ENCODE results near the gene MAP2K5.

MAP2K5 gene

DNA sequence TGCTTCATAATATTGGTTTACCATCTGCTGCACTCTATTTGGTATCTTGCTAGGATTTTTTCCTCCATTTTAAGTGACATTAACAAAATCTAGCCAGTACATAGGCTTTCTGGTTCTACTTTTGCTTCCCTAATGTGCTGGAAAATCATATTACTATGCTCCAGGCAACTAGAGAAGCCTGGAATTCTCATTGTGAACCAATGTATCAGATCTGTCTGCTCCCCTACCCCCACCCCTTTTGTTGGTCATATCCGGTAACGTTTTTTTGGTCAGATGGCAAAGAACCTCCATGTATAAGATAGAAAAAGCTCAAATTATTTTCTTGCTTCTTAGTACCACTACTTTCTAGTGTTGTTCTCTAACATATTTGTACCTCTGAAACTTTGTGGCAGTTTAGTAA, 17.1 kb downstream of the MAP2K5 start:
- no peak for DNase-seq (ENCODE audit: low read depth in 2 of 2)

DNA sequence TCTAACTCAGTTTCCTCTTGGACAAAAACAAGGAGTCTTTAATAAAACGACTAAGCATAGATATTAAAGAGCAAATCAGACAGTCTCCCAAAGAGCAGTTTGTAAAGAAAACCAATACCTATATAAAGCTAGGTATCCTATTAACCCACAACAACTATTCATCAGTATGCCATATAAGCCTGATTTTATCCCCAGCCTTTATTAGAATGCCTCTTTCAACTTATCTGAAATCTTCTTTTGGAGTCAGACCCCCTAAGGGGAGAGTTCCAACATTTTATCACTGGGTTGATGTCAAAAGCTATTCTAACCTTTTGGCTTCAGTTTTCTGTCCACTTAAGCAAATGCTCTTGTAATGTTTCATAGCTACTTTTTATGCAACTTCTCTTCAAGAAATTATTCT, 17.8 kb downstream of the MAP2K5 start:
- DNase-seq (ENCODE audit: low read depth in 2 of 2): no peak

DNA sequence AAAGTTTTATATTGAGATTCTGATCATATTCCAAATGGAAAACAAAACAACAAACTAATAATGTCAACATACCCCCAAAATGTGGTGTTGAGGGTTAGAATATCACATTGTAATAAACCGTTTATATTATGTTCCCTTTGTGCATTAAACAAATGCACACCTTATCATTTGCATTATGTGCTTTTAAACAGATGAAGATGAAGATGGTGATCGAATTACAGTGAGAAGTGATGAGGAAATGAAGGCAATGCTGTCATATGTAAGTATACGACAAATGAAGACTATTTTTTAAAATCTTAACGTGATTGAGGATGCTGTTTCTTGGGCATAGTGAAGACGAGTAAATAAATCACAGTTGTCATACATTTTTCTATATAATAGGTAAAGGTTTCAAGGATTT, 20.6 kb downstream of the MAP2K5 start:
- DNase-seq (ENCODE audit: low read depth in 2 of 2): no peak

DNA sequence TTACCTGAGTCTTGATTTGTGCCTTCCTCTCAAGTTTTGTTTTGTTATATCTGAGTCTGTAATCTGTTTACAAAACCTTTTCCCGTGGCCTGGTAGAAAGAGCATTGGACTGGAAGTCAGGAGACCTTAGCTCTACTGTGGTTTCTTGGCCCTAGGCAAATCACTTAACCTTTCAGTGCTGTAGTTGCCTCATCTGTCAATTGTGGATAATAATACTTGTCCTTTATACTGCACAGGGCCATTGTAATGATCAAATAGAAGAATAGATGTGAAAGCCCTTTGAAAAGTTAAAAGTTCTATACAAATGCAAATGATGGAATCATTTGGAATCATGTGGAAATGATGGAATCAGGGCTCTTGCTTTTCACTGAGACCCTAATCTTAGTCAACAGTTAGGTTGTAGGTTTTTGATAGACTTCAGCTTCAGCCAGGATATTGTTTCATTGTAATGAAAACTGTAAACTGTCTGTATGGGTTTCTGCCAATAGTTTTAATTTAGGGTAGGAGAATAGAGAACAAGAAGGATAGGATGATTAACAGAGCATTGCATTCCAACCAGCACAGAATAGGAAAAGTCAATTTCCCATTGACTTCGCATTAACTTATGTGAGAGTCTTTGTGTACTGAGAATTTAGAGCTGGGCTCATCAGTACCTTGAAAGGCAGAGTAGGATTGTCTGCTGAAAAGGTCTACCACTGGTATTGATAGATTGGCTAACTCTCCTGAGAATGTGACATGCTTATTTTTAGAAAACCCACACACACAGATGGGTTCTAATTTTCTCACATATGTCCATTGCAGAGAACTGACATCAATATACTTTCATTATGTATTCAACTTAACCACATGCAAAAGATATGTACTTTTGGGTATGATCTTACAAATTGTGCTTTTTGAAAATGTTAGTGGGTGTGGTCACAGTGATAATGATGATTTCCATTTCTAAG, 21.8 kb downstream of the MAP2K5 start:
- DNase-seq (ENCODE audit: low read depth in 2 of 2): no peak

DNA sequence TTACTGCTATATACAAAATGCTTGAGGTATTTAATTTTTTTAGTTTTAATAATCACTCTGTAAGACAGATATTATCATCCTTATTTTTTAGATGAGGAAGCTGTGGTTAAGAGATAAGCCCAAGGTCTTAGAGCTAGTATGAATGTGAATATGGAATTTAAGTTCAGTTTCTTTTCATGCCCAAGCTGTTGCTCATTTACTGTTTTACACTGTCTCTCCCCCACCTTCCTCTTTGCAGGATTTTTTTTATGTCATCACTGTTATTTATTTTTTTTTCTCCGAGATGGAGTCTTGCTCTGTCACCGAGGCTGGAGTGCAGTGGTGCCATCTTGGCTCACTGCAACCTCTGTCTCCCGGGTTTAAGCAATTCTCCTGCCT, 22.5 kb downstream of the MAP2K5 start:
- DNase-seq (ENCODE audit: low read depth in 2 of 2): no peak

DNA sequence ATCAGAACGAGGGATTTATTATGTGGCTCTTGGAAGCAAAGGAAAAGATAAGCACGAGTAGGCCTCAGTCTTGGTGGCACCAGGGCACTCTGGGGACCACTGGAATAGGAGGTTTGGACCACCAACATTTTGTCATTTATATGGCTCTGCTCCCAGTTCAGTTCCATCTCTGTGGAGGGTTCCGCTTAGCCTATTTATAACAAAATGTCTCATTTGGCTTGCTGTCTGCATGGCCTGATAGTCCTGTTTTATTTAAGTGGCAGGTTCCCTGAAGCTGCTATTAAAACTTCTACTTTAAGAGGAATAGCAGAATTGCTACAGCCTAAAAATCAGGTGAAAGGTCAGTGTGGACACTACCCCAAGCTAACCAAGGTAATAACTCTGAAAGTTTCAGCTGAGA, 27.2 kb downstream of the MAP2K5 start:
- no peak for DNase-seq (ENCODE audit: low read depth in 2 of 2)

DNA sequence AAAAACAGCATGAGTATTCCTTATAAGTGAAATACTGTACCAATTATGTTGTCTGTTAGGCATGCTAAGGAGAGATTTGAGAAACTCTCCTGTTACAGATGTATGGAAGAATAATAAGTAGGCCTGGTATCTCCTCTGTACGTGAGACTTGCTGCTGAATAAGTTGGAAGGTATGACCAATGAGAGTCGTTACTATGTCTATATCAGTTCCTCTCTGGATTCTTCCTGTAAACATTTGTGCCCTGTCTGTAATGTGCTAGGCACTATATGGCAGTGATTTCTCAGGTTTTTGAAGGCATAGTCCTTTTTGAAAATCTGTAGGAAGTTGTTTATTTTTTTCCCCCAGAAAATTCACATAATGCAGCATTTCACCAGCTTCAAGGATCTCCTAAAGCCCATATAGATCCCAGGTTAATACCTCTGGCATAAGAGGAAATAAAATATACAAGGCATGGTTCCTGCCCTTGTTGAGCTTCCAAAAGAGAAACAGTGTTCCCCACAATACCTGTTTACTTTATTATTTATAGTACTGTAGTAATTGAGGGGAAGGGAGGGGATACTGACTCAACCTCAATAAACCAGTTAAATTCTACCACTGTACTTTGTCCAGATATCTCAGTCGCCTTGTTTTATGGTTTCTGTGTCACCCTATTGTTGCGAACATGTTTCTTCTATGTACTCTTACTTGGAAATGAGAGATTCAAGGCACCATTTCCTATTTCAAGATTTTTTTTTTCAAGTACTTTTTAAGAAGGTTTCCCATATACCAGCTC, 28.6 kb downstream of the MAP2K5 start:
- DNase-seq (ENCODE audit: low read depth in 2 of 2): no peak

DNA sequence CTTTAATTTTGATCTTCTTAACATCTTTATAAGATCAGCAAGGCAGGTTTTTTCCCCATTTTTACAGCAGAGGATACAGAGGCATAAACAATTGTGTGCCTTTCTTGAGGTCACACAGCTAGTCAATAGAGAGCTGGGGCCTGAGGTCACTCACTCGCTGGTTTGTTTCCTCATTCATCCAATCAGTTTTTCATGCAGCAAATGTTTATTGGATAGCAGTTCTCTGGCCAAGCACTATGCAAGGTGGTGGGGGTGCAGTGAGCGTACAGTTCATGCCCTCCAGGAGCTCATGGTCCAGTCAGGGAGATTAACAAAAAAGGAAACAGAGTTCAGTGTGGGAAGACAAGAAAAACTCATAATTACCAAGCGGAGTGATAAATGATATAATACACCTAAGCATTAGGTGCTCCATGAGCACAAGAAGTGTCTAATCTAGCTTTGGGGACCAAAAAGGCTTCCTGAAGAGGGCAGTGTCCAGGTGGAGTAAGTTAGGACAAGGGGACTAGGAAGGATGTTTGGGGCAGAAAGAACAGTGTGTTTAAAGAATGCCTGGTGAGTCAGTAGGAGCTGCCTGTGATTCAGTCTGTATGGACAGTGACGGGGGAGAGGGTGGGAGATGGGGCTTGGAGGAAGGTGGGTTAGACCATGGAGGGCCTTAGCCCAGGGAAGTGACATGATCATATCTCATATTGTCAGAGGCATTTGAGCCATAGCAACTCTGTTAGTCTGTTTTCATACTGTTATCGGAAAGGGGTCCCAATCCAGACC, 29.3 kb downstream of the MAP2K5 start:
- no peak for DNase-seq (ENCODE audit: low read depth in 2 of 2)

DNA sequence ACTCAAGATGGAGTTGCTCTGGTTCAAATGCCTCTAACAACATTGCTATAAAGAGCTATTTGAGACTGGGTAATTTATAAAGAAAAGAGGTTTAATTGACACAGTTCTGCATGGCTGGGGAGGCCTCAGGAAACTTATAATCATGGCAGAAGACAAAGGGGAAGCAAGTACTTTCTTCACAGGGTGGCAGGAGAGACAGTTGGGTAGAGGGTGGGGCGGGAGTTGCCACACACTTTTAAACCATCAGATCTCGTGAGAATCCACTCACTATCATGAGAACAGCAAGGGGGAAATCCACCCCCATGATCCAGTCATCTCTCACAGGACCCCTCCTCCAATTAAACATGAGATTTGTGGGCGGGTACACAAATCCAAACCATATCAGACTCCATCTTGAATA, 30.7 kb downstream of the MAP2K5 start:
- DNase-seq (ENCODE audit: low read depth in 2 of 2): no peak

DNA sequence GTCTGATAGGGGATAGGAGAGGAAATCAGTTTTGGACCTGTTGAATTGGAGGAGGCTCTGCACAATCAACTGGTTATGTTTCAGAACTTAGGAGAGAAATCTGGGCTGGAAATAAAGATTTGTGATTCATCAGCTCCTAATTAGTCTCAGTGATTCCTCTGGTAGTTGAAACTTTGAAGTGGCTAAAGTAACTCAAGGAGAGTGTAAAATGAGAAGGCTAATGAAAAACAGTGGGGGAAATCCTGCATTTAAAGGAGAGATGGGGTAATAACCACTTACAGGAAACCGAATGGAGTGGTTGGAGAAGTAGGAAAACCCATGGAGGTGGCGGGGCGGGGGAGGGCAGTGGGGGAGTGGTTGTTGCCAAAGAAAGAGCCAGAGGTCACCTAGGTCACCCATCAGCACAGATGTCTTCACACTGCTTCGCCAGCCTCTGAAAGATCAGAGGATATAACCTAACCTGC, 32.6 kb downstream of the MAP2K5 start:
- DNase-seq (ENCODE audit: low read depth in 2 of 2): no peak

DNA sequence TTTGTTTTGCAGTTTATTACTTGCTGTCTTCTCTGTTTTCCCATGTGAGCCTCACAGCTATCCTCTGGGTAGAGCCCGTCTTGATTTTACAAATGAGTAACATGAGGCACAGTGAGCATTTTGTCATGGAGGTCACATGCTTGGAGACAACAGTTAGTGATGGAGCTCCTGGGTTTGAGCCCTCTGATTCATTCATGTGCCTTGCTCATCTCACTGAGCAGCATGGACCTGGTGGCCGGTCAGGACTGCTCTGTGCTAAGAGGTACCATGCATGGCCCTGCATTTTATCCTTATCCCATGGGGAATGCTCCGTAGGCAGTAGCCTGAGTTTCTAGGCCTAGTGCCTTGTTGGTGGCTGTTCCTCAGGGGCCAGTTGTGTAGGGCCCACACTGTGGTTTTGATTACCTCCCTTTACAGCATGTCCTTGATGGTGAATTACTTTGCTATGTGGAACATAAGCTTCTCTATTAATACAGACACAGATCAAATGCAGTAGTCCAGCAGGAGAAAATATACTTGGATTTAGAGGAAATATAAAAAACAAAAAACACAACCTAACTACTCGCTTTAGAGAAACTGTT, 35.6 kb downstream of the MAP2K5 start:
- no peak for DNase-seq (ENCODE audit: low read depth in 2 of 2)

DNA sequence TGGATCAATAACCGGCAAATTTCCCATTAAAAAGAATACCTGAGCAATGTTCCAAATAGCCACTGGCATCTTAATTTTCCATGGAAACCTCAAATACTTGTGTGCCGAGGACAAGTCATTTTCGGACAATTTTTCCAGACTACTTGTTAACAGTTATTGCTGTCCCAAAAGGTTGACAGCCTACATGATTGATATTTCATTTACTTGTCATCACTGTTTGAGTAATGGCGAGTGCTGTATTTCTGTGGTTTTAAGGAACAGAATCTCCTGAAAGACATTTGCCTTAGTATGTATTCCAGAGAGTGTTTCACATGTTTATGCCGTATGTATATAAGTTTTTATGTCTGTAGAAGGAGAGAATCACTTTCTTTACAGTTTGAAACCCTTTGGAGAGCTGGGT, 36.7 kb downstream of the MAP2K5 start:
- no peak for DNase-seq (ENCODE audit: low read depth in 2 of 2)

DNA sequence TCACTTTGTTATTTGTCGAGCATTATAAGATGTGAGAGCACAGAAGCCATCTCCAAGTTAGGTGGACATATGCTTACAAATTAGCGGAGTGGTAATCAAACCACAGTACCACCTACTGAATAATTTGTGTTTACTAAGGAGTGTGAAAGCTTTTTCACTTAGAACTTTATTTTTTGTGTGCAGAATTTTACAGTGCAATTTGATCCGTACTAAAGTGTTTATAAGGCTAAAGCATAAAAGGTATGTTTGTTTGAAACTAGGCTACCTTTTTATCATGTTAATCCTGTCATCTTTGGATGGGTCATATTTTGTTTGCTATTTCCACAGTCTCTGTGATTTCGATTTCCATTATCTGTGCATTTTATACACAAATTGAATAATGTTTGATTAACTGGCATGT, 37.5 kb downstream of the MAP2K5 start:
- no peak for DNase-seq (ENCODE audit: low read depth in 2 of 2)

DNA sequence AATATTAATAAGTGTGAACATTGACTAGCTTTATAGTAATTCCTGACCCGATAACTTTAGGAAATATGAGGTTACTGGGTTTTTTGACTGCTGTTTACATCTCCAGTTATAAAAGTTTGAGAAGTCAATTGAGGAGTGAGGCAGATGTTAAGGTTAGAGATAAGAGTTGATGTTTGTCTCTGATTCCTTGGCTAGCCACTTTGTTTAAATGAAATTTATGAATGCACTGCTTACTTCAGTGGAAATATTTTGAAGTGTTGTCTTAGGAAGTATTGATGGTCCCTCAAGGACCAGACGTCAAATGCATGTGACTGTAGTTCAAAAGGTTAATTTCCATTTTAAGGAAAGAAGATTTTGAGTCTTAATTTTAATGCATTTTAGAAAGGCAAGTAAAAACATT, 41.7 kb downstream of the MAP2K5 start:
- DNase-seq (ENCODE audit: low read depth in 2 of 2): no peak

DNA sequence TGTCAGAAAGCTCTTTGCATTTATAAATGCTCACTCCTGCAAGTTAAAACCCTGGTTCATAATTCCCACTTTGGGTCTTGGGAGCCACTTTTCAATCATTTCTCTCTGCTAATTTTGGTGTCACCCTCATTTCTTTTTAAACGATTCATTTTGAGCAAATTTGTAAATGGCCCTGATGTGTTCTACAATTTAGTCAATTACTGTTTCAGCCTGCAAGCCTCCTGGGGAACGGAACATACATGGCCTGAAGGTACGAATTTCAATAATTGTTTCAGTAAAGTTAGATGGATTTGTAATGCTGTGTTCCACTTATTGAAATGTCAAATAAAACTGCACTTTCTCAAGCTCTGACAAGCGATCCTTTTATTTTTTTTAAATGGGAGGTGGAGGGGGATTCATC, 43.2 kb downstream of the MAP2K5 start:
- no peak for DNase-seq (ENCODE audit: low read depth in 2 of 2)

DNA sequence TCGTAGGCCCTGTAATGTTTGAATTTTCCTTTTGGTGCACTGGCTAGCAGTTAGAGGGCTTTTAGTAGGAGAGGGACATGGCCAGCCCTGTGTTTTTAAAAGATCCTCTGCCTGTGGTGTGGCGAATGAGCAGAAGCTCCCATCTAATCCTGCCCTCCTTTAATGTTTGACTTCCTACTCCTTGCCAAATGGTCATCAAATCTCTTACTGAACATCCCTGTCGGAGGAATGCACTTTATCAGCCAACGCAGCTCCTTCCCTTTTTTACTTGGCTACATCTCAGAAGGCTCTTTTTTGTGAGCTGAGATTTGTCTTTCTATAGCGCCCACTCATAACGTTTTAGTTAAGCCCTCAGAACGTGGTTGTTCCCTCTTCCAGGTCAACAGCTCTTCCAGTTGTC, 44.8 kb downstream of the MAP2K5 start:
- DNase-seq (ENCODE audit: low read depth in 2 of 2): no peak

DNA sequence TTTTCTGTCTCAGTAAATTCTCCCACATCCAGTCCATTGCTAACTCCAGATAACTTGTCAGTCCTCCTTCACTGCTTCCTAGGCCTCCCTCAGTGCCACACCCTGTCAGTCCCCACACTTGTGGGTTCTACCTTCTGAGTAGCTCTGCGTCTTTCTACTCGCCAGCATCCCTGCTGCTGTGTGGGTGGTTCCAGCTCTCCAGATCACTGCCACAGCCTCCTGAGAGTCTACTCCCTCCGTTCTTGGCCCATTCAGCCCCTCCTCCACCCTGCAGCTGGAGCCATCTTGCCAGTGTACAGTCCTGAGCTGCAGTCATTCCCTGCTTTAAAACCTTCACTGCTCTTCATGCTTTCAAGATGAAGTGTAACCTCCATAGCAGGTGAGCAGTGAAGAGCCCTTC, 45.3 kb downstream of the MAP2K5 start:
- no peak for DNase-seq (ENCODE audit: low read depth in 2 of 2)

DNA sequence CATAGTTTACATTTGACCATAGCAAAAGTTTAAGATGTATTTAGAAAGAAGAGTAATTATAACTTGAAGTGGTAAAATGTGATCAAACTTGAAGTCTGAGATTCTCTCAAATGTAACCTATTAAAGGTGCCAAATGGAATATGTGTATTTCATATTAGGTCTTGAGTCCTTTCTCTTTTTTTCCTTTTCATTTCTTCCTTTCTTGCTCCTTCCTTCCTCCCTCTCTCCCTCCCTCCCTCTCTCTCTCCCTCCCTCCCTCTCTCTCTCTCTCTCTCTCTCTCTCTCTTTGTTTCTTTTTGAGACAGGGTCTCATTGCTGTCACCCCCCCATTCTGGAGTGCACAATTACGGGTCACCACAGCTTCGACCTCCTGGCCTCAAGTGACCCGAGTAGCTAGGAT, 47.7 kb downstream of the MAP2K5 start:
- no peak for DNase-seq (ENCODE audit: low read depth in 2 of 2)

DNA sequence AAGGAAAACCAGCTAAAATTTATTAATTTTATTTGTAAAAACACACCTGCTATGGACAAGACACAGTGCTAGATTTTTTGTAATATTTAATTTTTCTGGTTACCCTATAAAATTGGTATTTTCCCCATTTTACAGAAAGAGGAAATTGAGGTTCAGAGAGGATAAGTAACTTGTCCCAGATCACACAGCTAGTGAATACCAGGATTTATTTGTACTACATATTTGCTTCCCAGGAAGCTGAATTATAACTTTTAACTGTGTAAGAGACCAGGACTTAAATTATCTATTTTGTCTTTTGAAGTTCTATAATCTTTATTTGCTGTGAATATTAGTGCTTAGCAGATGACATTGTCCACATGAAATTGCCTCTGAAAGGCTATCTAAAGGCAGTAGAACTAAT, 49.7 kb downstream of the MAP2K5 start:
- no peak for DNase-seq (ENCODE audit: low read depth in 2 of 2)

DNA sequence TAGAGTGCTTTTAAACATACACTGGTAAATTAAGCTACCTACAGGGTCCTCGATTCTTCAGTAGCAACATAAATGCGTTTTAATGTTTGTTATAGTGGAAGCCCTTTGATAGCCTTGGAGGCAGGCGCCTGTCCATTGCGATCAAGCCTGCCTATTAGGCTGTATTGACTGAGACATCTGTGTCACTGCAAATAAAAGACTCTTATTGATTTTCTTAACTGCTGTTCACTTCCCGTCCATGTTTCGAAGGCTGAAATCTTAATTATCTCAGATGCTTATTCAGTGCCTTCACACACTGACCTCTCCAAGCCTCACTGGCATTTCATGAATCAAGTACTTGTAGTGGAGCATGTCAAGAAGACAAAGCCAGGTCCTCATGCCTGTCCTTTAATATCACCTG, 51.1 kb downstream of the MAP2K5 start:
- no peak for DNase-seq (ENCODE audit: low read depth in 2 of 2)

DNA sequence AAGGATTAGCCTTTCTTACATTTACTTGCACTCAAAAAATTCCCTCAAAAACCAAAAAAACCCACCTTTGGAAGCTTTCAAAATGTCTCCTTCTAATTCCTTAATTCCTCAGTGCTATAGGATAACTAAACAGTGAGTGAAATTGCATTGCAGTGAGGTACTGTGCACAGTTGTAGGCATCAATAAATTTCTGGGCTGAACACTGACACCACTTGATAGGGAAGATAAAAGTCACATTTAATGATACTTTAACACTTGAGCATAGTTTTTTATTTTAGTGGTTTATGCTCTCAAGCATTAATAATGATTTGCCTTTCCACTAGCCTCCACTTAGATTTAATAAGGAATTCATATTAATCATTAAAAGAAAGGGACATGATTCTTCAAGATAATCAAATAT, 52.3 kb downstream of the MAP2K5 start:
- no peak for DNase-seq (ENCODE audit: low read depth in 2 of 2)

DNA sequence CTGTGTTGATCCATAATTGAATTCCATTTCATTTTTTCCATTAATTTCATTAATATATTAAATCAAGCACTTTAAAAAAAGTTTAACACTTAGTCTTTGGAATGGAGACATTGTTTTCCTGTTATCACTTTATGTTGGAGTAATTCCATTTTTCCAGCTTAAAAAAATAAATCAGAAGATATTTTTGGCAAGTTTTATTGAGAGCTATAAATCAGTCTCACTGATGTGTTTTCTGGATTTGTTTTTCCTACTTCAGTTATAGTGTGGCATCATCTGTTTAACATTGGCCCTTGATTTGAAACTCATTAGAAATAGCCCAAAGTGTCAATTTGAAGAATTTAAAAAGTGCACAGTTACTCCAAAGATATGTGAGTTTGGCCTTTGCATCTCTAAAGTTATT, 53.1 kb downstream of the MAP2K5 start:
- no peak for DNase-seq (ENCODE audit: low read depth in 2 of 2)

All from activated CD8-positive, alpha-beta memory T cell treated with anti-CD3 and anti-CD28 coated beads for 4 hours (primary cell).